Measurements from ENCODE around the gene DRAXIN. TPM values are rescaled to one million over a fixed set of nuclear protein-coding genes. Genes with fewer than 3 reads are reported as not detected.
A peak's percentile ranks its signal among the peaks of the same experiment; 100 is the strongest.

Gene DRAXIN
- total and polyA plus RNA-seq, 11 donors, result 0.03 to 0.29 (median 0.10) TPM; not detected in 4

GRCh38 chr1:11746092-11746491 lies 54.6 kb downstream of the DRAXIN start:
- Histone ChIP-seq H3K4me3 (no peak overlapping the region), H3K27ac (peak overlapping the region in 2 of 12 donors; percentile 33 to 74), H3K36me3 (peaks cover 0 to 55% (median 29%) of the 10 kb centered on the region in 9 donors), H3K27me3 (no peaks in the 10 kb centered on the region), H3K4me1 (peaks cover 0 to 17% (median 7%) of the 10 kb centered on the region in 12 donors), H3K9me3 (no peaks in the 10 kb centered on the region)
- DNase-seq (no peak), ATAC-seq (no peak)
- no peak for TF ChIP-seq CTCF (IDR thresholded peaks at IDR 0.05)
- TF ChIP-seq POLR2A (IDR thresholded peaks at IDR 0.05), result no peak
- intact Hi-C loops (cut with DNase I), result no loop called here
- 87 to 92% (median 90%) methylated on average over 6 of the region's 6 CpGs for WGBS, 4 donors

- ATAC-seq, result peak; percentile 40 to 73 (median 67)
These were observed 55.4 kb downstream of the DRAXIN start for GRCh38 chr1:11746795-11747487.

GRCh38 chr1:11748294-11749202 lies 57.0 kb downstream of the DRAXIN start:
- peaks cover 0 to 15% (median 5%) of the 10 kb centered on the region in 12 donors for H3K4me1 ChIP-seq
- no peaks in the 10 kb centered on the region for H3K9me3 ChIP-seq
- no peak for TF ChIP-seq POLR2A (IDR thresholded peaks at IDR 0.05)
- TF ChIP-seq CTCF (IDR thresholded peaks at IDR 0.05), result no peak
- ATAC-seq, result peak in 1 of 4 donors; percentile 1
- no peak overlapping the region for H3K4me3 ChIP-seq
- intact Hi-C loops (cut with DNase I), result no loop called here
- 93 to 97% (median 96%) methylated on average over 23 to 27 of the region's 27 CpGs for WGBS, 4 donors
- H3K36me3 ChIP-seq, result peaks cover 0 to 58% (median 29%) of the 10 kb centered on the region in 9 donors
- no peaks in the 10 kb centered on the region for H3K27me3 ChIP-seq
- DNase-seq, result no peak
- H3K27ac ChIP-seq, result no peak overlapping the region

More at GRCh38 chr1:11746795-11747487, 55.4 kb downstream of the DRAXIN start:
- no peaks in the 10 kb centered on the region for H3K9me3 ChIP-seq
- H3K36me3 ChIP-seq, result peaks cover 0 to 58% (median 29%) of the 10 kb centered on the region in 9 donors
- TF ChIP-seq CTCF (IDR thresholded peaks at IDR 0.05) (no peak), POLR2A (IDR thresholded peaks at IDR 0.05) (no peak)
- peaks cover 0 to 15% (median 7%) of the 10 kb centered on the region in 12 donors for H3K4me1 ChIP-seq
- H3K27ac ChIP-seq, result peak overlapping the region in 8 of 12 donors; percentile 20 to 76 (median 52)
- H3K4me3 ChIP-seq, result no peak overlapping the region
- intact Hi-C loops (cut with DNase I), result no loop called here
- 56 to 68% (median 62%) methylated on average over 20 of the region's 20 CpGs for WGBS, 4 donors
- DNase-seq, result peak in 3 of 5 donors; percentile 56 to 62 (median 61)
- no peaks in the 10 kb centered on the region for H3K27me3 ChIP-seq

All from heart left ventricle (tissue), 16 donors.